Neuronal stem cell (in vitro differentiated cells): ENCODE results near the gene AMIGO3.
"Not testable (repeated sequence)": the region's sequence is repeated elsewhere in the genome, so short reads cannot be mapped to it uniquely, and the experiment has no call there.

Experiments used
- DNase-seq: peaks from one replicate; pipeline ENCODE4 v3.0.0-alpha.2; 2013; ENCODE audit warnings: low spot score
- H2AFZ ChIP-seq: one replicate; pipeline ENCODE4 v1.6.1; 2013; ENCODE audit warnings: mild to moderate bottlenecking, low read length, inconsistent platforms
- H2AK5ac ChIP-seq: 2 replicates; pipeline ENCODE4 v1.6.1; 2013; ENCODE audit warnings: low read depth, mild to moderate bottlenecking, inconsistent platforms, low read length, moderate library complexity, mixed read lengths
- H2BK120ac ChIP-seq: 2 replicates; pipeline ENCODE4 v1.6.1; 2013; ENCODE audit warnings: low read depth, mild to moderate bottlenecking, inconsistent platforms, low read length, moderate library complexity, mixed read lengths
- H2BK12ac ChIP-seq: one replicate; pipeline ENCODE4 v1.6.1; 2013; ENCODE audit warnings: low read length, inconsistent platforms
- H2BK15ac ChIP-seq: 2 replicates; pipeline ENCODE4 v1.6.1; 2013; ENCODE audit warnings: mild to moderate bottlenecking, low read length, inconsistent platforms, mixed read lengths
- H2BK5ac ChIP-seq: one replicate; pipeline ENCODE4 v1.6.1; 2013; ENCODE audit warnings: inconsistent platforms, mild to moderate bottlenecking, low read length, moderate library complexity
- H3K14ac ChIP-seq: one replicate; pipeline ENCODE4 v1.6.1; 2013; ENCODE audit warnings: low read length, inconsistent platforms
- H3K18ac ChIP-seq: 2 replicates; pipeline ENCODE4 v1.6.1; 2013; ENCODE audit warnings: low read length, inconsistent platforms
- H3K23ac ChIP-seq: 2 replicates; pipeline ENCODE4 v1.6.1; 2013; ENCODE audit warnings: low read depth, mild to moderate bottlenecking, mixed read lengths, low read length, inconsistent platforms; ENCODE audit not compliant: poor library complexity
- H3K27ac ChIP-seq: replicated peaks from 3 replicates; pipeline ENCODE4 v1.5.1; 2013; ENCODE audit warnings: low read length, inconsistent platforms
- H3K27me3 ChIP-seq, 3 experiments: 2 replicates each; pipeline ENCODE4 v1.6.1; 2013; ENCODE audit warnings: low read length in 3 of 3, mild to moderate bottlenecking in 2 of 3, inconsistent platforms in 1 of 3, low read depth in 1 of 3, mixed read lengths in 1 of 3, moderate library complexity in 1 of 3; ENCODE audit not compliant: control insufficient read depth in 3 of 3, insufficient read depth in 3 of 3
- H3K36me3 ChIP-seq, 2 donors: replicated peaks in 1 of 2; 2 replicates each; pipeline ENCODE4 v1.6.1; 2013; ENCODE audit warnings: low read length in 2 of 2; ENCODE audit not compliant: control insufficient read depth in 2 of 2, insufficient read depth in 2 of 2
- H3K4ac ChIP-seq: 2 replicates; pipeline ENCODE4 v1.6.1; 2013; ENCODE audit warnings: inconsistent platforms, mild to moderate bottlenecking, low read length, moderate library complexity
- H3K4me1 ChIP-seq, 2 donors: 1 replicate in 1 of 2; 2 replicates in 1 of 2; pipeline ENCODE4 v1.6.1; 2013; ENCODE audit warnings: low read length in 2 of 2, low read depth in 1 of 2; ENCODE audit not compliant: control insufficient read depth in 2 of 2, insufficient read depth in 1 of 2
- H3K4me2 ChIP-seq: one replicate; pipeline ENCODE4 v1.6.1; 2013; ENCODE audit warnings: mild to moderate bottlenecking, low read length, inconsistent platforms; ENCODE audit not compliant: insufficient read depth, poor library complexity, severe bottlenecking
- H3K4me3 ChIP-seq, 2 donors: 2 replicates each; pipeline ENCODE4 v1.5.1; 2013; ENCODE audit warnings: low read length in 2 of 2, mild to moderate bottlenecking in 2 of 2, inconsistent platforms in 1 of 2, moderate library complexity in 1 of 2
- H3K79me1 ChIP-seq: one replicate; pipeline ENCODE4 v1.6.1; 2013; ENCODE audit warnings: low read depth, mild to moderate bottlenecking, inconsistent platforms, low read length, moderate library complexity
- H3K9ac ChIP-seq: one replicate; pipeline ENCODE4 v1.6.1; 2013; ENCODE audit warnings: mild to moderate bottlenecking, low read depth, low read length, inconsistent platforms; ENCODE audit not compliant: poor library complexity
- H3K9me3 ChIP-seq, 2 donors: replicated peaks in 1 of 2; 2 replicates each; pipeline versions ENCODE3 to v1.6.1; 2013; ENCODE audit warnings: low read length in 2 of 2, mild to moderate bottlenecking in 2 of 2, inconsistent platforms in 1 of 2, low read depth in 1 of 2, mixed read lengths in 1 of 2, moderate library complexity in 1 of 2; ENCODE audit not compliant: control insufficient read depth in 2 of 2, insufficient read depth in 1 of 2
- H4K8ac ChIP-seq: one replicate; pipeline ENCODE4 v1.6.1; 2013; ENCODE audit warnings: low read depth, mild to moderate bottlenecking, inconsistent platforms, low read length, moderate library complexity
- H4K91ac ChIP-seq: one replicate; pipeline ENCODE4 v1.6.1; 2013; ENCODE audit warnings: low read length, low read depth, mild to moderate bottlenecking, inconsistent platforms; ENCODE audit not compliant: poor library complexity
- WGBS, 2 donors: extraction: QIAGEN DNeasy Blood & Tissue Kit; methylation state at CpG; one replicate each; pipeline ENCODE4 v1.1.7; 2013; ENCODE audit warnings: missing lambda C conversion rate in 2 of 2, mixed read lengths in 1 of 2; ENCODE audit not compliant: insufficient read length in 2 of 2, insufficient replicate concordance in 1 of 2; ENCODE audit errors: extremely low coverage in 2 of 2; 5-methylcytosine and 5-hydroxymethylcytosine counted together

AMIGO3 gene

DNA sequence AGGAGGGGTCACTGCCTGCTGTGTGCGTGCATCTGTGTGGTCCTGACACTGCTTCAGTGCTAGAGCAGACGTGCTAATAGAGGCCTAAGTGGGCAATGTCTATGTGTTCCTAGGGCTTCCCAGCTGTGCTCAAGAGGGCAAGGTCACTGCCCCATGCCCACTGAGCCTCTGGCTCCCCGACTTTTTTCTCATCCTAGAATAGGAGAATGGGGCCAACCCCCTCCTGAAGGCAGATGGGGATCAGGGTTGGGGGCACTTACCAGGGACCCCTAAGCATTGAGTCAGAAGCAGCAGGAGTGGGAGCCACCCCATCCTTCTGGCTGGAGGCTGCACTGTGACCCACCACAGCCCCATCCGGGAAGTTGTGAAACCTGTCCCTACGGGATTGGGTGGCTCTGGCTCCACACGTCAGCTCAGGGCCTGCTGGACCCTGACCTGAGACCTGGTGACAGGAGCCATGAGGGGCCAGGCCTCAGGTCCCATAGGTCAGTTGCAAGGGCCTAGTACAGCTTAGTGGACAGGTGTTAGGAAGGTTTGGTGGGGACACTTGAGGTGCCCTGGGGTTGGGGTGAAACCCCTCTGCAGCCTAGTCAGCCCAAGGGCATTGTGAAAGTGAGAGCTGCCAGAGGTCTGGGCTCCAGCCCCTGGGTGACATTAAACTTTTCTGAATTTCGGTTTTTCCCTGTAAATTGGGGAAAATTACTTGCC lies 31.0 kb downstream of the AMIGO3 start:
- not testable (repeated sequence) for H3K18ac ChIP-seq, H3K4me2 ChIP-seq, H3K9me3 ChIP-seq, H3K4me1 ChIP-seq, DNase-seq, H3K4ac ChIP-seq, H3K23ac ChIP-seq, H4K91ac ChIP-seq, H2BK12ac ChIP-seq, H4K8ac ChIP-seq, H3K27me3 ChIP-seq, H3K9ac ChIP-seq, H3K27ac ChIP-seq, H3K79me1 ChIP-seq, H3K14ac ChIP-seq
- Histone ChIP-seq H2BK15ac (peak overlapping the region; percentile 54), H2AFZ (peak overlapping the region; percentile 93), H2BK5ac (peak overlapping the region; percentile 48), H3K4me3 (peak overlapping the region in 1 of 2 donors; percentile 96), H2AK5ac (peak overlapping the region; percentile 94), H3K36me3 (peaks cover 6 to 12% of the 10 kb centered on the region in 2 donors), H2BK120ac (peak overlapping the region; percentile 76)
- no CpG with 5 or more reads among the region's 7 CpGs for WGBS, 2 donors

DNA sequence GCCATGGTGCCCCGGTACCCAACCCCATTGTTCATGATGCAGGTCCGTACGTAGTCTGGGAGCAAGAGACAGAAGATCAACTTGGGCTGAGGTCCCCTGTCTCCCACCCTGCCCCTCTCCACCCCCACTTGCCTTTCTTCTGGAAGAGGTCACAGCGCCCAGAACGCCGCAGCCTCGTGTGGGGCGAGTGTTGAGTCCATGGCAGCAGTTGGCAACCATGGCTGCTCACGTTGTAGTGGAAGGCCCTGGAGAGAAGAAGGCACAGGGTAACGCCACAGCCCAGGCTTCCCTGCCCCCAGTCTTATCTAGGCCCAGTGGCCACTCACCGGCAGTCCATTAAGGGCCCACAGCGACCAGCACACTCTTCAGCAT lies 32.1 kb downstream of the AMIGO3 start:
- not testable (repeated sequence) for DNase-seq, H2AFZ ChIP-seq, H2BK12ac ChIP-seq, H4K8ac ChIP-seq, H2BK120ac ChIP-seq, H4K91ac ChIP-seq, H3K4ac ChIP-seq, H2BK5ac ChIP-seq, H3K27ac ChIP-seq, H3K9ac ChIP-seq, H3K9me3 ChIP-seq, H3K79me1 ChIP-seq, H3K27me3 ChIP-seq, H3K4me3 ChIP-seq, H3K14ac ChIP-seq, H3K4me1 ChIP-seq
- H2BK15ac ChIP-seq, result peak overlapping the region; percentile 58
- peak overlapping the region; percentile 89 for H3K4me2 ChIP-seq
- H3K36me3 ChIP-seq, result peaks cover 16 to 23% of the 10 kb centered on the region in 2 donors
- H2AK5ac ChIP-seq, result peak overlapping the region; percentile 74
- H3K23ac ChIP-seq, result peak overlapping the region; percentile 65
- WGBS, 2 donors, result no CpG with 5 or more reads among the region's 12 CpGs
- H3K18ac ChIP-seq, result peak overlapping the region; percentile 27

DNA sequence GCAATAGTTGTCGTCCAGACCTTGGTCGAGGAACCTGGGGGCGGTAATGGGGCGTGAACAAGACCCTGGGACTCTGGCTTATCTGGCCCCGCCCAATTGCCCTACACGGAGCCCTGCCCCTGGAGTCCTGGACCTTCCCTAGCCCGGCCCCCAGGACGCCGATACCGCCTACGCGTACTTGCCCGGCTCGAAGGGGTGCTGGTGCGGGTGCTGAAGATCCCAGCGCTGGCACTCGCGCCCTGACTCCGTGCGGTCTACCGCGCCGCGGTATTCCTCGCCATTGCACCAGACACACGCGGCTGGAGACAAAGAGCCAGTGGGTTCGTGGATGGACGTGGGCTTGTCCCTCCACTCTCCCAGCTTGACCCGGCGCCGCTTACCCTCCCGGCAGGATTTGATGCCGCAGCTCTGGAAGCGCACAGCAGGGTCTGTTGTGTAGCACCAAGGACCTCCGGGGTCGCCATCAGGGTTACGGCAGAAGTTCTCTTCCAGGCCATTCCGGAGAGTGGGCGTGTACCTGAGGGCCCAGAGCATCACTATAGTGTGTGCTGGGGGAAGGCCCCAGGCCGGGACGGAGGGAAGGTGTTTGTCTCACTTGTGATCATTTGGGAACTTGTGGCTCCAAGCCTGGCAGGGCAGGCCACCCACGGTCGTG lies 32.6 kb downstream of the AMIGO3 start:
- not testable (repeated sequence) for H3K27ac ChIP-seq

GRCh38 chr3:49686346-49686745 lies 33.1 kb downstream of the AMIGO3 start:
- H3K4me3 ChIP-seq, result peak overlapping the region in 1 of 2 donors; percentile 82
- not testable (repeated sequence) for DNase-seq
- no CpG with 5 or more reads among the region's 29 CpGs for WGBS, 2 donors

More for the DNA sequence above, 32.6 kb downstream of the AMIGO3 start:
- not testable (repeated sequence) for H2BK12ac ChIP-seq, H3K79me1 ChIP-seq, H2AFZ ChIP-seq, H3K4ac ChIP-seq, H3K23ac ChIP-seq, H3K4me1 ChIP-seq, H2BK120ac ChIP-seq, H3K27me3 ChIP-seq, H4K91ac ChIP-seq, H3K9me3 ChIP-seq, H4K8ac ChIP-seq
- H3K4me2 ChIP-seq, result peak overlapping the region; percentile 89
- peak overlapping the region in 1 of 2 donors; percentile 82 for H3K4me3 ChIP-seq
- DNase-seq, result peak; percentile 48
- H2AK5ac ChIP-seq, result peak overlapping the region; percentile 74
- H3K14ac ChIP-seq, result peak overlapping the region; percentile 71
- peak overlapping the region; percentile 39 for H2BK5ac ChIP-seq
- H2BK15ac ChIP-seq, result peak overlapping the region; percentile 58
- peak overlapping the region; percentile 86 for H3K9ac ChIP-seq
- peak overlapping the region; percentile 93 for H3K18ac ChIP-seq
- H3K36me3 ChIP-seq, result peaks cover 20 to 28% of the 10 kb centered on the region in 2 donors
- WGBS, 2 donors, result no CpG with 5 or more reads among the region's 44 CpGs

More at GRCh38 chr3:49686346-49686745, 33.1 kb downstream of the AMIGO3 start:
- not testable (repeated sequence) for H2AK5ac ChIP-seq, H2BK12ac ChIP-seq, H2BK120ac ChIP-seq, H2BK5ac ChIP-seq, H2AFZ ChIP-seq, H3K9ac ChIP-seq, H3K27me3 ChIP-seq, H4K8ac ChIP-seq, H3K9me3 ChIP-seq, H4K91ac ChIP-seq, H3K4me1 ChIP-seq, H3K79me1 ChIP-seq, H3K14ac ChIP-seq, H3K4ac ChIP-seq, H3K27ac ChIP-seq, H2BK15ac ChIP-seq
- Histone ChIP-seq H3K4me2 (peak overlapping the region; percentile 89), H3K36me3 (peaks cover 24 to 34% of the 10 kb centered on the region in 2 donors), H3K23ac (peak overlapping the region; percentile 55), H3K18ac (peak overlapping the region; percentile 85)
